ENCODE measurements around the gene MTMR11. TPM values are rescaled to one million over a fixed set of nuclear protein-coding genes. Genes with fewer than 3 reads are reported as not detected.

MTMR11 gene
- total and polyA plus RNA-seq, 7 donors, result 0.78 to 3.0 (median 1.5) TPM

GRCh38 chr1:149977345-149977744, 40.7 kb upstream of the MTMR11 start:
- no peak for TF ChIP-seq CTCF (IDR thresholded peaks at IDR 0.05)
- H3K27ac ChIP-seq, result peak overlapping the region; percentile 60
- peaks cover 5 to 46% of the 10 kb centered on the region in 2 donors for H3K36me3 ChIP-seq (ENCODE audit: insufficient read depth in 1 of 2, low read depth in 1 of 2)
- ATAC-seq, result peak in 2 of 4 donors; percentile 10 to 31
- no peaks in the 10 kb centered on the region for H3K9me3 ChIP-seq
- H3K4me1 ChIP-seq, result peaks cover 34% of the 10 kb centered on the region
- H3K4me3 ChIP-seq, result no peak overlapping the region
- 31 to 45% (median 39%) methylated on average over 3 of the region's 3 CpGs for WGBS, 3 donors
- no peak for DNase-seq
- no peaks in the 10 kb centered on the region for H3K27me3 ChIP-seq (ENCODE audit: insufficient read depth in 3 of 3, low read length in 2 of 3)
- intact Hi-C loops (cut with DNase I), result no loop called here

- no peak overlapping the region for H3K4me3 ChIP-seq
- ATAC-seq (no peak), DNase-seq (no peak)
- H3K27me3 ChIP-seq (ENCODE audit: insufficient read depth in 3 of 3, low read length in 2 of 3), result no peaks in the 10 kb centered on the region
- WGBS, 3 donors, result 91 to 98% (median 97%) methylated on average over 2 of the region's 2 CpGs
- intact Hi-C loops (cut with DNase I), result no loop called here
- TF ChIP-seq CTCF (IDR thresholded peaks at IDR 0.05), result no peak
- H3K4me1 ChIP-seq, result peaks cover 4% of the 10 kb centered on the region
- peaks cover 13 to 94% of the 10 kb centered on the region in 2 donors for H3K36me3 ChIP-seq (ENCODE audit: insufficient read depth in 1 of 2, low read depth in 1 of 2)
- no peak overlapping the region for H3K27ac ChIP-seq
- no peaks in the 10 kb centered on the region for H3K9me3 ChIP-seq
These were observed 35.9 kb upstream of the MTMR11 start for GRCh38 chr1:149972547-149972946.

GRCh38 chr1:149967646-149968045, 31.0 kb upstream of the MTMR11 start:
- H3K27ac ChIP-seq, result no peak overlapping the region
- peaks cover 25 to 100% of the 10 kb centered on the region in 2 donors for H3K36me3 ChIP-seq (ENCODE audit: insufficient read depth in 1 of 2, low read depth in 1 of 2)
- DNase-seq, result no peak
- ATAC-seq, result no peak
- no peak overlapping the region for H3K4me3 ChIP-seq
- H3K4me1 ChIP-seq, result no peaks in the 10 kb centered on the region
- intact Hi-C loops (cut with DNase I), result no loop called here
- H3K27me3 ChIP-seq (ENCODE audit: insufficient read depth in 3 of 3, low read length in 2 of 3), result no peaks in the 10 kb centered on the region
- no peaks in the 10 kb centered on the region for H3K9me3 ChIP-seq
- TF ChIP-seq CTCF (IDR thresholded peaks at IDR 0.05), result no peak

- Histone ChIP-seq H3K4me3 (no peak overlapping the region), H3K36me3 (ENCODE audit: insufficient read depth in 1 of 2, low read depth in 1 of 2) (peaks cover 26 to 99% of the 10 kb centered on the region in 2 donors), H3K4me1 (no peaks in the 10 kb centered on the region), H3K9me3 (no peaks in the 10 kb centered on the region), H3K27me3 (ENCODE audit: insufficient read depth in 3 of 3, low read length in 2 of 3) (no peaks in the 10 kb centered on the region), H3K27ac (no peak overlapping the region)
- intact Hi-C loops (cut with DNase I), result no loop called here
- DNase-seq, result no peak
- TF ChIP-seq CTCF (IDR thresholded peaks at IDR 0.05), result no peak
- ATAC-seq, result no peak
- 88 to 96% (median 89%) methylated on average over 3 of the region's 3 CpGs for WGBS, 3 donors
These were observed 30.4 kb upstream of the MTMR11 start for GRCh38 chr1:149967041-149967440.

- Histone ChIP-seq H3K9me3 (no peaks in the 10 kb centered on the region), H3K36me3 (ENCODE audit: insufficient read depth in 1 of 2, low read depth in 1 of 2) (peaks cover 26 to 96% of the 10 kb centered on the region in 2 donors), H3K4me3 (no peak overlapping the region), H3K27me3 (ENCODE audit: insufficient read depth in 3 of 3, low read length in 2 of 3) (no peaks in the 10 kb centered on the region), H3K27ac (no peak overlapping the region), H3K4me1 (no peaks in the 10 kb centered on the region)
- no peak for ATAC-seq
- intact Hi-C loops (cut with DNase I), result no loop called here
- no peak for TF ChIP-seq CTCF (IDR thresholded peaks at IDR 0.05)
- 77 to 86% (median 78%) methylated on average over 1 of the region's 1 CpG for WGBS, 3 donors
- DNase-seq, result no peak
These were observed 29.7 kb upstream of the MTMR11 start for GRCh38 chr1:149966405-149966804.
